Measurements from ENCODE around the gene AK8.

- TF ChIP-seq, protein P1, sequence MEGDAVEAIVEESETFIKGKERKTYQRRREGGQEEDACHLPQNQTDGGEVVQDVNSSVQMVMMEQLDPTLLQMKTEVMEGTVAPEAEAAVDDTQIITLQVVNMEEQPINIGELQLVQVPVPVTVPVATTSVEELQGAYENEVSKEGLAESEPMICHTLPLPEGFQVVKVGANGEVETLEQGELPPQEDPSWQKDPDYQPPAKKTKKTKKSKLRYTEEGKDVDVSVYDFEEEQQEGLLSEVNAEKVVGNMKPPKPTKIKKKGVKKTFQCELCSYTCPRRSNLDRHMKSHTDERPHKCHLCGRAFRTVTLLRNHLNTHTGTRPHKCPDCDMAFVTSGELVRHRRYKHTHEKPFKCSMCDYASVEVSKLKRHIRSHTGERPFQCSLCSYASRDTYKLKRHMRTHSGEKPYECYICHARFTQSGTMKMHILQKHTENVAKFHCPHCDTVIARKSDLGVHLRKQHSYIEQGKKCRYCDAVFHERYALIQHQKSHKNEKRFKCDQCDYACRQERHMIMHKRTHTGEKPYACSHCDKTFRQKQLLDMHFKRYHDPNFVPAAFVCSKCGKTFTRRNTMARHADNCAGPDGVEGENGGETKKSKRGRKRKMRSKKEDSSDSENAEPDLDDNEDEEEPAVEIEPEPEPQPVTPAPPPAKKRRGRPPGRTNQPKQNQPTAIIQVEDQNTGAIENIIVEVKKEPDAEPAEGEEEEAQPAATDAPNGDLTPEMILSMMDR (conservative IDR thresholded peaks at IDR 0.05; ENCODE audit: low read length) = no peak
- TF ChIP-seq EZH2phosphoT487 (IDR thresholded peaks at IDR 0.05; ENCODE audit: borderline replicate concordance) = no peak
Observed at GRCh38 chr9:132849185-132849706, 28.8 kb downstream of the AK8 start.

All from Loucy (cell line).